HG02885 (cell line): Measurements from ENCODE around the gene FBXO8.
A peak's percentile ranks its signal among the peaks of the same experiment; 100 is the strongest.

Experiments used
- ATAC-seq: cut with Tn5 transposase; IDR thresholded peaks from one replicate; pipeline ENCODE4 v1.9.1; 2021; ENCODE audit warnings: mild to moderate bottlenecking; ENCODE audit not compliant: unreplicated experiment, poor library complexity

The FBXO8 gene

GRCh38 chr4:174254613-174255012, 28.9 kb downstream of the FBXO8 start:
- no peak for ATAC-seq

- ATAC-seq, result no peak
Measured at GRCh38 chr4:174252412-174252811, 31.1 kb downstream of the FBXO8 start.

- ATAC-seq, result no peak
Measured at GRCh38 chr4:174248407-174248806, 35.1 kb downstream of the FBXO8 start.

- ATAC-seq, result no peak
Measured at GRCh38 chr4:174245714-174246113, 37.8 kb downstream of the FBXO8 start.

- peak; percentile 38 for ATAC-seq
Measured at GRCh38 chr4:174244441-174244840, 39.0 kb downstream of the FBXO8 start.

- ATAC-seq, result peak; percentile 44
Measured at GRCh38 chr4:174241162-174241561, 42.3 kb downstream of the FBXO8 start.

- no peak for ATAC-seq
Measured at GRCh38 chr4:174236359-174236758, 47.1 kb downstream of the FBXO8 start.

- ATAC-seq, result no peak
Measured at GRCh38 chr4:174230680-174231079, 52.8 kb downstream of the FBXO8 start.

GRCh38 chr4:174230148-174230547, 53.3 kb downstream of the FBXO8 start:
- ATAC-seq, result no peak

GRCh38 chr4:174228988-174229387, 54.5 kb downstream of the FBXO8 start:
- ATAC-seq, result no peak

- ATAC-seq, result no peak
Measured at GRCh38 chr4:174225349-174226049, 58.0 kb downstream of the FBXO8 start.

- ATAC-seq, result no peak
Measured at GRCh38 chr4:174224550-174224949, 58.9 kb downstream of the FBXO8 start.

- ATAC-seq, result peak; percentile 79
Measured at GRCh38 chr4:174222266-174222872, 61.1 kb downstream of the FBXO8 start.

GRCh38 chr4:174218127-174218790, 65.2 kb downstream of the FBXO8 start:
- no peak for ATAC-seq

GRCh38 chr4:174217273-174218126, 66.0 kb downstream of the FBXO8 start:
- ATAC-seq, result peak; percentile 37

- peak; percentile 9 for ATAC-seq
Measured at GRCh38 chr4:174216799-174217272, 66.6 kb downstream of the FBXO8 start.

GRCh38 chr4:174215961-174216680, 67.3 kb downstream of the FBXO8 start:
- no peak for ATAC-seq

GRCh38 chr4:174215057-174215456, 68.4 kb downstream of the FBXO8 start:
- ATAC-seq, result no peak

GRCh38 chr4:174214101-174214878, 69.2 kb downstream of the FBXO8 start:
- no peak for ATAC-seq
